NCI-H69 (cell line): ENCODE data around the gene ILKAP.

ENCODE experiments used
- DNase-seq: peaks from one replicate; lab custom pipeline; 2025; lab: John Stamatoyannopoulos, UW

ILKAP gene

GRCh38 chr2:238203094-238203972 lies at the start of gene ILKAP:
Gene ILKAP (minus strand): TSS chr2:238203695. CDS start chr2:238203553, 142 bp downstream.
- DNase-seq = peak; percentile 89

DNA sequence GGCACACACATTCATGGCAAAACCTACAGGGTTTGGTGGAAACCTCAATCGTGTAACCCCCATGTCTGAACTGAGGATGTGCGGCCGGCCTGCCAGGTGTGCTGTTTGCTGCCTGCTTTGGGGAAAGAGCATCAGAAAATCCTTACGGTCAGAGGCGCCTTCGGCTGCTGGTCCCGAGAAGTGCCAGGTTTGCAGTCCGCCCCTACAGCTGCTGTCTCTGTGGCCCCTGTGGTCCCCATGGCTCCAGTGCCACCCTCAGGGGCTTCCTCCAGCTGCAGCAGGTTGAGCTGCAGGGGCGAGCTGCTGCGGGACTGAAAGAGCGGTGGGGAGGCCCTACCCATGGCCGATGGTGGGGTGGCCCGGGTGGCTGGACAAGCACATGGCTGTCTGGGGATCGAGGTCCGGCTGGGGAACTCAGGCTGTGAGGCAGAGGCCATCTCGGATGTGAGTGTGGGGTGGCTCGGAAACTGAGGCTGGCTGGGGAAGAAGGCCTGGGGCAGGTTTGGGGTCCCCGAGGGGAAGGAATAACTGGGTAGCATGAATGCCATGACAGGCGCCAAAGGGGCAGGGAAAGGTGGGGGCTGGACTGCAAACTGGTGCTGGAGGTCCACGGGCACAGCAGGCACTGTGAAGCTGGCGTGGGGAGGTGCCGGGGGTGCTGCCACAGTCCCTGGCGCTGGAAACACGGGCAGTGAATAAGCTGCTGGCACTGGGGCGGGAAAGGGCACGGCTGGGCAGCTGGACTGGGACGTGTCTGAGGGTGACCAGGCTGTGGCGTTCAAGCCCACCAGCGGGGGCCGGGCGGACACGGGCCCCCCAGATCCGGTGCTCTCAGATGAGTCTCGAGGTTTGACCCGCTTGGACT lies 49.5 kb upstream of the ILKAP start:
- no peak for DNase-seq

DNA sequence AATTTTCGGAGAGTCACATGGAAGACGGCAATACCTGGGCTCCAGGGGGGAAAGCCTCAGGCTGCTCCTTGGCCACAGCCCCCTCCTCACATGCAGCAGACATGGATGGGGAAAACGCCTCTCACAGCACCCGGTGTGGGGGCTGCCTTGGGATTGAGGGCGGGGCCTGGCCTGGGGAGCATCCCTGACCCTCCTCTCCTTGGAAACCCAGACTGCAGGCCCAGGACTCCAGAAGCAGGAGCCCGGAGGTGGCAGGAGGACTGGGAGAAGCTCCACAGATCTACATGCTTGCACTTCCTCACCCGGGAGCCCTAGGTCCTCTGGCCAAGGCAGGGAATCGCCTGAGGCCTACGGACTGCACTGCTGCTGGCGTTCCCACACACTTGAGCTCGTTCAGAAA lies 48.5 kb upstream of the ILKAP start:
- no peak for DNase-seq

DNA sequence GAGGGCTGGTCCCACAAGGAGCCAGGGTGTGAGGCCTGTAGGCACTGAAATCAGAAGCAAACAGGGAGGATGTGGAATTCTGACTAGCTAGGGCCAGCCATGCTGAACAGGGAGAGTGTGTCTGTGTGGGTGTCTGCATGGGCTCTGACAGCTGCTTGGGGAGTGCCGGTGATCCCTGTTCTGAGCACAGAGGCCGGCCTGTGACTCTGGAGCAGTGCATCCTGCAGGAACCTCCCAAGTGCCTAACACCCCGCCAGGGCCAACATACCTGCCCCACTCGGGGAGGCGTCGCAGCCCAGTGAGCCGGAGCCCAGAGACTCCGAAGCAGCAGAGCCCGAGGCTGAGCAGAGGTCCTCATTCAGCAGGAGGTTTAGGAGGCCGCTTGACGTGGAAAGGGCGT lies 47.8 kb upstream of the ILKAP start:
- no peak for DNase-seq

DNA sequence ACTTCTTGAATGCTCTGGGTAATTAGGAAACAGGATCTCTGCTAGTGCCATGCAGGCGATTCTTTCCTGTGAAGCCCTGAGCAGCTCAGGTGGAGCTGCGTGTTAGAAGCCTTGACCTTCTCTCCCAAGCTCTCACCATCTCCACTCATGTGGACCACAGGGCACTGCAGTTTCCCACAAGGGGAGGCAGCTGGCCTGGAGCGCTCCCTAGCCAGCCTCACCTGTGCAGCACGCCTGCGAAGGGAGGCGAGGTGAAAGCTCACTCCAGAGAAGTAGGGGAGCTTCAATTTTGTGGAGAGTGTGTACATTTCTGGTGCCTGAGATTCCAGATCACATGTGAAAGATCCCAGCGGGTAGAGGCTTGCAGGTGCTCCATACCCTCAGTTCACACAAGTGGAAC lies 47.4 kb upstream of the ILKAP start:
- no peak for DNase-seq

- DNase-seq = no peak
These were observed 44.5 kb upstream of the ILKAP start for GRCh38 chr2:238247841-238248453.

DNA sequence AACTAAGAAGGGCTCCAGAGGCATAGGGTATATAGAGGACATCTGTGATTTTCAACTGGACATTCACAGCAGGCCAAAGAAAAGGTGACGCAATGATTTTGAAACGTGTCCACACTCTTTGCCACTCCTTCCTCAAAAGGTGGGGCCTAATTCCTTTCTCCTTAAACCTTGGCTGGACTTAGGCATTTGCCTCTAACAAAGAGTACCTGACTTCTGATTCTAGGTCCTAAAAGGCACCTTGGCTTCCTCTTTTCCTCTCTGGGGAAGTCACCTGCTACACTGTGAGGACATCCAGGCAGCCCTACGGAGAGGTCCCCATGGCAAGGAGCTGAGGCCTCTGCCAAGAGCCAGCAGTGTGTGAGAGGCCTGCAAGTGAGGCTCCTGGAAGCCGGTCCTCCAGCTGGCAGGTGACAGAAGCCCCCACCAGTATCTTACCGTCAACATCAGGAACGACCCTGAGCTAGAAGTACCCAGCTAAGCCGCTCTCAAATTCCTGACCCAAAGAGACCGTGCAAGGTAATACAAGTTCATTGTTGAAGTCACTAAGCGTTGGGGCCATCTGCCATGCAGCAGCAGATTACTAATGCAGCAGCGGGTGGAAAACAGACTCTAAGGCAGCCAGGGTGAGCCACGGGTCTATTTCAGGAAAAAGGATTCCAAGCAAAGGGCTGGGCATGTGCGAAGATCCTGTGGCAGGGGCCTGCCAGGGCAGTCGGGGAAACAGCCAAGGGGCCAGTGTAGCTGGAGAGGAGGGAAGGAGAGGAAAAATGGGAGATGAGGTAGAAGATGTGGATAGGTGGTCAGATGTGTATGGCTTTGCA lies 43.7 kb upstream of the ILKAP start:
- no peak for DNase-seq

DNA sequence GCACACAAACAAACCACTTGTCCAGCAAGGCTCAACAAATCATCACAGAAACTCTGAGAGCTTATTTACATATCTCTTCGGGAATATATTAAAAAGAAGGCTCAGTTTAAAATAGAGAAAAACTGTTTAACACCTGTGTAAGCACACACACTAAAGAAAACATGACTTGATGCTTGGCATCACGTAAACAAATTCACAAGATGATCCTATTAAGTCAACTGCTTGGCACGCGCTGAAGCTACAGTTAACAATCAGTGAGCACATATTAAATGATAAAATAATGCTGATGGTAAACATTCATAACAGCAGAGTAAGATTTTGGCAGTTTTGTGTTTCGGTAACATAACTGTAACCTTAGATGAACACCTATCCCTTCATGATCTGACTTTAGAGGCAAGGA lies 40.7 kb upstream of the ILKAP start:
- no peak for DNase-seq

DNA sequence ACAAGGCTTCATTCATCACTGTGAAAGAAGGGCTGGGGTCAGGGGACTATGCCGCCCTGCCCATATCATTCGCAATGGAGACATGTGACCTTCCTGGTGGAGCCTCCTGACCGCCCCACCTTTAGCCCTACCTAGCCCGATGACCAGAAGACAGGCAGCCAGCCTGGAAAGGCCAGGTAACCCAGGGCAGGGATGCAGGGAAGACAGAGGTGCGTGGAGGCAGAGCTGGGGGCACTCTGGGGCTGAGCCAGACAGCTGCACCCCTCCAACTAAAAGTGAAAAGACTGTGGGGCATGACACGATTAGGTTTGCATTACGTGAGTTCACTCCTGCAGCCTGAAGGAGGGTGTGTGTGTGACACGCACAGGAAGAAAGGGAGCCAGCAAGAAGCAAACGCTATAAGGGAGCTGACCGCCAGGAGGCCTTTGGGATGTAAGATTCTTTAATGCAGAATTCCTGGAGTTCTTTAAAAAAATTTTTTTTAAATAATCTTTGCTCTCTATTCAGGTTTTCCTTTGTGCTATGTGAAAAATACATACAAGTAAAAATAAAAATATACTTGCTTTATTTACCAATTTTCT lies 40.1 kb upstream of the ILKAP start:
- peak; percentile 46 for DNase-seq

GRCh38 chr2:238242731-238243495 lies 39.4 kb upstream of the ILKAP start:
- peak; percentile 92 for DNase-seq

DNA sequence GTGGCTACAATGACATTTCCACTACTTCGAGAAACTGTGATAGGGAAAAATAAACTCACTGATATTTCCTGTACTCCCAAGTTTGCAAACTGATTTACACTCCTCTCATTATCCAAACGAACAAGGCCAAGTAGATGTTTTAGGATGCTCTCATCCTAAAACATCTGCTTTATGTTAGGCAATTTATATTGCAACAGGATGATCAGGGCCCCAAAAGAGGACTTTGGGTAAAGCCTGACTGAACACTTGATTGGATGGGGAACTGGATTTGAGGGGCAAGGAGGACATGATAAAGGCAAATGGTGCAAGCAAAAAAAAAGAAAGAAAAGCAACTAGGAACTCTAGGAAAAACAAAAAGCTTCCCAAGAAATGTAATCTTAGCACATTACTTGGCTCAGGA lies 38.5 kb upstream of the ILKAP start:
- no peak for DNase-seq

- peak; percentile 96 for DNase-seq
These were observed 37.5 kb upstream of the ILKAP start for GRCh38 chr2:238240757-238241711.

- DNase-seq = peak; percentile 95
These were observed 36.6 kb upstream of the ILKAP start, which contains the start of gene HES6 for GRCh38 chr2:238239863-238240756. Gene HES6 (minus strand): TSS chr2:238240038. CDS start chr2:238239905, 133 bp downstream.

DNA sequence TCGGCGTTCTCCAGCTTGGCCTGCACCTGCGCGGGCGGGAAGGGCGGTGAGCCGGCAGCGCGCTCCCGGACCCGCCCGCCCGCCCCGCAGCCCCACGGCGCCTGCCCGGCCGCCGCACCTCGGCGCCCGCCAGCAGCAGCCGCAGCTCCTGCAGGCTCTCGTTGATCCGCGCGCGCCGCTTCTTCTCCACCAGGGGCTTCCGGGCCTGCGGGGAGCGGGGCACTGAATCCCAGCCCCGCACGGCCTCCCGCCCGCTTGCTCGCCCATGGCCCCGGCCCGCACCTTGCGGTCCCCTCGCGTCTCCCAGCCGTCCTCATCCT lies 36.0 kb upstream of the ILKAP start:
- no peak for DNase-seq

GRCh38 chr2:238238766-238239542 lies 35.5 kb upstream of the ILKAP start:
- DNase-seq = peak; percentile 70

DNA sequence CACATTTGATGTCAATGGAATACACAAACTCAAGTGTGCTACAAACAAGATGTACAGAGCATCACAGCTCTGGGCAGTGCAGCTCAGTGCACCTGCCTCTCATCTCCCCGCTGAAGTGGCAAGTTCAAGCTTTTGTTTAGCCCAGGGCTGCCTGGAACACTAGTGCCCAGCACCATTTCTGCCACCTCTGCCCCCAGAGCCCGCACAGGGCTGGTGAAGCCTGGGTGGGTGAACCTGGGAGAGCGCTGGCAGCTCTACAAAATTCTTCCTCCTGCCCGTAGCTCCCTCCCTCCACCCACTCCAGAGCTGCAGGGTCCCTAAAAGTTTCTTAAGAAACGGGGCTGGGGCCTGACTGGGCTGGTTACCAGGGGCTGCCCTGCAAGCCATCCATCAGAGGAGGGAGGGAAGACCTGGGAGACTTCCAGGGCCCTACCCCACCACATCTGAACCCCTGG lies 34.8 kb upstream of the ILKAP start:
- peak; percentile 20 for DNase-seq

DNA sequence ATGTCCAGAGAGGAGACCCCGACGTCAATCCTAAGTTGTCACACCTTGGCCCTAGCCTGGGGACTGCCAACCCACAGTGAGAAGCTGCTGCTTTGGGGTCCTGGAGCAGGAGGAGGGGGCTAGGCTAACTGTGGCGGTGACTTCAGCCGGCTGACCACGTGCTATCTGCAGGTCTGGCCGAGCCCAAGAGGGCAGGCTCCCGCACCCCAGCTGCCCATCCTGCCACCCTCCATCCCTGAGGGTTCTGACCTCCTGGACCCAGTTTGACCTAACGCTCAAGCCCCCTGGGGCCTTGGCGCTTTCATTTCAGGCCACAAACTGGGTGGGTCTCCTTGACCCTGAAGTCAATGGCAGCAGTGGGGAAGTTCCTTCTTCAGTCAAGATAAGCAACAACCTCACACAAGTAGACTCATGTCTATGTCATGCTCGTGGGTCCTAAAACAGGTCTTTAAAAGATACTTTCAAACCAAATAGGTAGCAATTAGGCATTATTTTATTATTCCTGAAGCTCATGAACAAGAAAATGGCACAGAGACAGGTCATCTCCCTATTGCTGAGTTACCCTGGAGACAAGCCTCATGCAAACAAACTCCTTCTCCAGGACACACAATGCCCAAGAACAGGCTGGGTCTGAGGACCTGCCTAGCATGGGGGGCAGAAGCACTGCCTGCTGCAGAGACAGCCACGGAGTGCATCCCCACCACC lies 34.1 kb upstream of the ILKAP start:
- no peak for DNase-seq
